GM19351 (cell line): ENCODE data around the gene KNCN.

ENCODE experiments used
- ATAC-seq: cut with Tn5 transposase; IDR thresholded peaks from one replicate; pipeline ENCODE4 v1.9.1; 2021; ENCODE audit warnings: mild to moderate bottlenecking, moderate library complexity; ENCODE audit not compliant: unreplicated experiment

Gene KNCN

GRCh38 chr1:46551597-46552095 is at the start of gene KNCN:
TSS of gene KNCN (minus strand) at chr1:46551647. CDS start at chr1:46551215, 432 bp downstream.
- no peak for ATAC-seq

GRCh38 chr1:46599059-46599970 is 47.9 kb upstream of the KNCN start:
- ATAC-seq = no peak

- ATAC-seq = no peak
Measured at GRCh38 chr1:46596846-46597245, 45.4 kb upstream of the KNCN start.

- no peak for ATAC-seq
Measured at GRCh38 chr1:46596036-46596435, 44.6 kb upstream of the KNCN start.

GRCh38 chr1:46595127-46595526 is 43.7 kb upstream of the KNCN start:
- ATAC-seq = no peak

- no peak for ATAC-seq
Measured at GRCh38 chr1:46594063-46594462, 42.6 kb upstream of the KNCN start.

- ATAC-seq = no peak
Measured at GRCh38 chr1:46592823-46593222, 41.4 kb upstream of the KNCN start.

- ATAC-seq = no peak
Measured at GRCh38 chr1:46589529-46589928, 38.1 kb upstream of the KNCN start.

- no peak for ATAC-seq
Measured at GRCh38 chr1:46587069-46587468, 35.6 kb upstream of the KNCN start.

- ATAC-seq = no peak
Measured at GRCh38 chr1:46585312-46585938, 34.0 kb upstream of the KNCN start.

- no peak for ATAC-seq
Measured at GRCh38 chr1:46583494-46583893, 32.0 kb upstream of the KNCN start.

- no peak for ATAC-seq
Measured at GRCh38 chr1:46582972-46583371, 31.5 kb upstream of the KNCN start.

GRCh38 chr1:46581681-46582455 is 30.4 kb upstream of the KNCN start:
- ATAC-seq = no peak

GRCh38 chr1:46580140-46580903 is 28.9 kb upstream of the KNCN start:
- ATAC-seq = no peak

GRCh38 chr1:46577671-46578070 is 26.2 kb upstream of the KNCN start:
- ATAC-seq = no peak

GRCh38 chr1:46576596-46576995 is 25.1 kb upstream of the KNCN start:
- ATAC-seq = no peak

- no peak for ATAC-seq
Measured at GRCh38 chr1:46575778-46576177, 24.3 kb upstream of the KNCN start.

- ATAC-seq = no peak
Measured at GRCh38 chr1:46575300-46575699, 23.9 kb upstream of the KNCN start.

- ATAC-seq = no peak
Measured at GRCh38 chr1:46571691-46572225, 20.3 kb upstream of the KNCN start.
